ENCODE results near the gene RUNX2. TPM values are rescaled to one million over a fixed set of nuclear protein-coding genes. Genes with fewer than 3 reads are reported as not detected.
A peak's percentile ranks its signal among the peaks of the same experiment; 100 is the strongest.

Gene RUNX2
- total and polyA plus RNA-seq, 3 donors from 2014 or later = 2.9 to 6.0 (median 4.3) TPM

DNA sequence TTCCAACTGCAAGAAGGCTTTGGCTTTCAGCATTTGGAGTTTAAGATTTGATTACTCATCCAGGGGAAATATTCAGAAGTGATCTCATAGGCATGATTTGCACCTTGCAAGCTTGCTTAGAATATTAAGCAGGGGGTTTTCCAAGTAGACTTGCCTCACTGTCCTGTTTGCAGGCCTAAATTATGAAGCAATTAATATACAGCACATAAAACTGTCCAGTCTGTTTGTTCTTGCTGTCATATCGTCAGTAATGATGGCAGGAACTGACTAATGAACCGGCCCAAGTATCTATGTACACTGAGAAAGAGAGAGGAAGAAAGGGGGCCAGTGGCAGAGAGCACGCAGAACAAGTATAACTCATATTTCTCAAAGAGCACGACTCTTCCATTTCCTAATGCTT, 262.1 kb downstream of the RUNX2 start:
- Histone ChIP-seq H3K4me3 (no peak overlapping the region), H3K27ac (no peak overlapping the region), H3K4me1 (peaks cover 8% of the 10 kb centered on the region), H3K27me3 (no peaks in the 10 kb centered on the region), H3K36me3 (ENCODE audit: low read depth, missing control alignments) (no peaks in the 10 kb centered on the region), H3K9me3 (no peaks in the 10 kb centered on the region)
- no peak for DNase-seq
- 48 to 54% methylated on average over 4 of the region's 4 CpGs for WGBS, 2 donors
- TF ChIP-seq, protein P1, sequence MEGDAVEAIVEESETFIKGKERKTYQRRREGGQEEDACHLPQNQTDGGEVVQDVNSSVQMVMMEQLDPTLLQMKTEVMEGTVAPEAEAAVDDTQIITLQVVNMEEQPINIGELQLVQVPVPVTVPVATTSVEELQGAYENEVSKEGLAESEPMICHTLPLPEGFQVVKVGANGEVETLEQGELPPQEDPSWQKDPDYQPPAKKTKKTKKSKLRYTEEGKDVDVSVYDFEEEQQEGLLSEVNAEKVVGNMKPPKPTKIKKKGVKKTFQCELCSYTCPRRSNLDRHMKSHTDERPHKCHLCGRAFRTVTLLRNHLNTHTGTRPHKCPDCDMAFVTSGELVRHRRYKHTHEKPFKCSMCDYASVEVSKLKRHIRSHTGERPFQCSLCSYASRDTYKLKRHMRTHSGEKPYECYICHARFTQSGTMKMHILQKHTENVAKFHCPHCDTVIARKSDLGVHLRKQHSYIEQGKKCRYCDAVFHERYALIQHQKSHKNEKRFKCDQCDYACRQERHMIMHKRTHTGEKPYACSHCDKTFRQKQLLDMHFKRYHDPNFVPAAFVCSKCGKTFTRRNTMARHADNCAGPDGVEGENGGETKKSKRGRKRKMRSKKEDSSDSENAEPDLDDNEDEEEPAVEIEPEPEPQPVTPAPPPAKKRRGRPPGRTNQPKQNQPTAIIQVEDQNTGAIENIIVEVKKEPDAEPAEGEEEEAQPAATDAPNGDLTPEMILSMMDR (IDR thresholded peaks at IDR 0.05) = no peak
- TF ChIP-seq POLR2A (IDR thresholded peaks at IDR 0.05) = no peak
- intact Hi-C loops (cut with DNase I; ENCODE audit: low total_unique reads) = no loop called here

DNA sequence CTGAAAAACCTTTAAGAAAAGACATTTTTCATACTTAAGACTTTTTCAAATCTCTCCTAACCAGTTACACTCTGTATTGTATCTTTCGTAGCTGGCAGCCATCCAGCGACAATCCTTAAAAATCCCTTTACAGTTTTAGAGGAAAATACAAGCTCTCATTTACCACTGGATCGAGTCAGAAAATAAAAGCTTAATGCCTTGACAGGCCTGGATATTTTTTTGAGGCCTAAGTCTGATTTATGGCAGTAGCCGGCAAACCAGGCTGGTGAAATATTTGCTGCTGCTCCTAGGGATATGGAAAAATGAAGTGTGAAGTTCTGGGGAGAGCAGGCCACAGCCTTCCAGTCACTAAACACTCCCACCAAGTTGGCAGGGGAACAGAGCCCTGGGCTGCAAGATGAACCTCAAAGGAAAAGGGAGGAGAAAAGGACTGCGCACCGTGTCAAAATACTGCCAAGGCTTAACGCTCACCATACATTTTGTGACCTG, 262.6 kb downstream of the RUNX2 start:
- no peak overlapping the region for H3K4me3 ChIP-seq
- H3K4me1 ChIP-seq = peaks cover 8% of the 10 kb centered on the region
- intact Hi-C loops (cut with DNase I; ENCODE audit: low total_unique reads) = no loop called here
- TF ChIP-seq POLR2A (IDR thresholded peaks at IDR 0.05) = no peak
- TF ChIP-seq, protein P1 (IDR thresholded peaks at IDR 0.05) = no peak
- DNase-seq = peak; percentile 51
- H3K9me3 ChIP-seq = no peaks in the 10 kb centered on the region
- H3K27me3 ChIP-seq = no peaks in the 10 kb centered on the region
- no peaks in the 10 kb centered on the region for H3K36me3 ChIP-seq (ENCODE audit: low read depth, missing control alignments)
- 31 to 41% methylated on average over 7 of the region's 7 CpGs for WGBS, 2 donors
- H3K27ac ChIP-seq = no peak overlapping the region

DNA sequence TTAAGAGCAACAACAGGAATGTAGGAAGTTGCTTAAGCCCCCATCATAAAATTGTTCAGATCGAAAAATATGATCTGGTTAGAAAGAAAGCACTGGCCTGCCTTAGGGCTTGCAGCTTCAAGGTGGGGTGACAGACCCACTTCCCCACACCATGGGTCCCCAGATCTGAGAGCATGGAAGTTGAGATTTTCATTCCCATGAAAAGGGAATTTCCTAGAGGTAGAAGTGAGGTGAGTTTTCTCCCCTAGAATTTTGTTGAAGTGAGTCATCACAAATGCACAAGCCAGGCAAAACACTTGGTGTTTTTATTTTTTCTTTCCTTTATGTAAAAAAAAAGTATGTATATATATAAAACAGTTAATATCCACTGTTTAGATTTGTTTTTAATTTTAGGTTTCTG, 263.2 kb downstream of the RUNX2 start:
- Histone ChIP-seq H3K27ac (no peak overlapping the region), H3K4me1 (peaks cover 8% of the 10 kb centered on the region), H3K27me3 (no peaks in the 10 kb centered on the region), H3K9me3 (no peaks in the 10 kb centered on the region), H3K4me3 (no peak overlapping the region), H3K36me3 (ENCODE audit: low read depth, missing control alignments) (no peaks in the 10 kb centered on the region)
- intact Hi-C loops (cut with DNase I; ENCODE audit: low total_unique reads) = no loop called here
- no peak for DNase-seq
- 77 to 91% methylated on average over 1 of the region's 1 CpG for WGBS, 2 donors
- no peak for TF ChIP-seq POLR2A (IDR thresholded peaks at IDR 0.05)

DNA sequence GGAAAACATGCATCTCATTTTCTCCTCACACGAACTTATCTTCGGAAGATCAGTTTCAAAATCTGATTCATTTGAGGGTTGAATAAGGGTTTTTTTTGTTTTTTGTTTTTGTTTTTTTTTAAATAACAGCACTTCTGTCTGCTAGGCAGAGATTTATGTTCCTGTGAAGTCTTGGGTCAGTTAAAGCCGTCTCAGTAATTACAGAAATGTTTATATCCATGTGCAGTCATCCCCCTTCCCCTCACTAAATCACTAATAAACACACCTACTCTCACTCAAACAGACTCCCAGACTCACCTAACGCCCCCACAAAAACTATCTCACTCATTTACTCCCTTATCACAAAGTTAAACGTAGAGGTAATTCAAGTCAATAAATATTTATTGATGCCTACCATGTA, 263.8 kb downstream of the RUNX2 start:
- Histone ChIP-seq H3K36me3 (ENCODE audit: low read depth, missing control alignments) (no peaks in the 10 kb centered on the region), H3K9me3 (no peaks in the 10 kb centered on the region), H3K27ac (no peak overlapping the region), H3K4me3 (no peak overlapping the region), H3K27me3 (no peaks in the 10 kb centered on the region), H3K4me1 (peaks cover 8% of the 10 kb centered on the region)
- DNase-seq = no peak
- TF ChIP-seq, protein P1 (IDR thresholded peaks at IDR 0.05) = no peak
- no peak for TF ChIP-seq POLR2A (IDR thresholded peaks at IDR 0.05)
- intact Hi-C loops (cut with DNase I; ENCODE audit: low total_unique reads) = no loop called here
- WGBS, 2 donors = 86% methylated on average over 5 of the region's 5 CpGs

DNA sequence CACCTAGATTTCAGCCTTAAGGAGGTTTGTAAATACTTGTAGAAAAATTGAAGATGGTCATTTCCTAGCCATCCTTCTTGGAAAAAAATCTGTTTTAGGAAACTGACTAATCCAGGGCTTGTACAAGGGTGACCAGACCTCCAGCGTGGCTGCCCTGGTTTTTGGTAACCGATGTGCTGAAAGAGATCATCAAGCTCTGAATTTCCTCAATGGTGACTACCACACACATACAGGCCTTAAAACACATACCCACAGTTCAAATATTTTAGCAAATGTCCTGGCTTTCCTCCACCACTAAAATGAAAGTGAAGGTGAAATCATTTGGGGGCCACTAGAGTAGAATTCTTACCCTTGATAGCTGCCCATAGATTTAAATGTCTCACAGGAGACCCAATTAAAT, 264.9 kb downstream of the RUNX2 start:
- peaks cover 8% of the 10 kb centered on the region for H3K4me1 ChIP-seq
- no peak for TF ChIP-seq POLR2A (IDR thresholded peaks at IDR 0.05)
- TF ChIP-seq, protein P1 (IDR thresholded peaks at IDR 0.05) = no peak
- H3K4me3 ChIP-seq = no peak overlapping the region
- H3K27ac ChIP-seq = no peak overlapping the region
- no peak for DNase-seq
- H3K36me3 ChIP-seq (ENCODE audit: low read depth, missing control alignments) = no peaks in the 10 kb centered on the region
- 79 to 91% methylated on average over 2 of the region's 2 CpGs for WGBS, 2 donors
- intact Hi-C loops (cut with DNase I; ENCODE audit: low total_unique reads) = no loop called here
- no peaks in the 10 kb centered on the region for H3K9me3 ChIP-seq
- no peaks in the 10 kb centered on the region for H3K27me3 ChIP-seq

Data from testis (tissue), 3 donors.